GM12873 (cell line): Measurements from ENCODE around the gene SMIM22.

ENCODE experiments used
- TF ChIP-seq, protein P1 (sequence below): IDR thresholded peaks from 2 replicates; pipeline ENCODE4 v1.5.1; 2012; ENCODE audit warnings: low read depth, mild to moderate bottlenecking, moderate library complexity, low read length, control low read depth; ENCODE audit not compliant: insufficient read depth; ENCODE audit errors: missing control alignments

SMIM22 gene

DNA sequence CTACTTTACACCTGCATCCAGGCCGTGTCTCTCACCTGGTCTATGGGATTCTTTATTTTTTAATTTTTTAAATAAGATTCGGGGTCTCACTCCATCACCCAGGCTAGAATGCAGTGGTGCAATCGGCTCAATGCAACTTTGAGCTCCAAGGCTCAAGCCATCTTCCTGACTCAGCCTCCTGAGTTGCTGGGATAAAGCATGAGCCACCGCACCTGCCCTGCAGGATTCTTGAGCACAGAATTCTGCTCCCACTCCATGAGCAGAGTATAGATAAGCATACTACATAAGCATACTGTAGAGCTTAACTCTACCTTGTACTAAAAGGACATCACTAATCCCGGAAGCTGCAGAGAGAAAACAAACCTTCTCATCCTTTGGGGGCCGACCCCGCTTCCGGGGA is 36.4 kb downstream of the SMIM22 start:
- TF ChIP-seq, protein P1, sequence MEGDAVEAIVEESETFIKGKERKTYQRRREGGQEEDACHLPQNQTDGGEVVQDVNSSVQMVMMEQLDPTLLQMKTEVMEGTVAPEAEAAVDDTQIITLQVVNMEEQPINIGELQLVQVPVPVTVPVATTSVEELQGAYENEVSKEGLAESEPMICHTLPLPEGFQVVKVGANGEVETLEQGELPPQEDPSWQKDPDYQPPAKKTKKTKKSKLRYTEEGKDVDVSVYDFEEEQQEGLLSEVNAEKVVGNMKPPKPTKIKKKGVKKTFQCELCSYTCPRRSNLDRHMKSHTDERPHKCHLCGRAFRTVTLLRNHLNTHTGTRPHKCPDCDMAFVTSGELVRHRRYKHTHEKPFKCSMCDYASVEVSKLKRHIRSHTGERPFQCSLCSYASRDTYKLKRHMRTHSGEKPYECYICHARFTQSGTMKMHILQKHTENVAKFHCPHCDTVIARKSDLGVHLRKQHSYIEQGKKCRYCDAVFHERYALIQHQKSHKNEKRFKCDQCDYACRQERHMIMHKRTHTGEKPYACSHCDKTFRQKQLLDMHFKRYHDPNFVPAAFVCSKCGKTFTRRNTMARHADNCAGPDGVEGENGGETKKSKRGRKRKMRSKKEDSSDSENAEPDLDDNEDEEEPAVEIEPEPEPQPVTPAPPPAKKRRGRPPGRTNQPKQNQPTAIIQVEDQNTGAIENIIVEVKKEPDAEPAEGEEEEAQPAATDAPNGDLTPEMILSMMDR, result no peak

DNA sequence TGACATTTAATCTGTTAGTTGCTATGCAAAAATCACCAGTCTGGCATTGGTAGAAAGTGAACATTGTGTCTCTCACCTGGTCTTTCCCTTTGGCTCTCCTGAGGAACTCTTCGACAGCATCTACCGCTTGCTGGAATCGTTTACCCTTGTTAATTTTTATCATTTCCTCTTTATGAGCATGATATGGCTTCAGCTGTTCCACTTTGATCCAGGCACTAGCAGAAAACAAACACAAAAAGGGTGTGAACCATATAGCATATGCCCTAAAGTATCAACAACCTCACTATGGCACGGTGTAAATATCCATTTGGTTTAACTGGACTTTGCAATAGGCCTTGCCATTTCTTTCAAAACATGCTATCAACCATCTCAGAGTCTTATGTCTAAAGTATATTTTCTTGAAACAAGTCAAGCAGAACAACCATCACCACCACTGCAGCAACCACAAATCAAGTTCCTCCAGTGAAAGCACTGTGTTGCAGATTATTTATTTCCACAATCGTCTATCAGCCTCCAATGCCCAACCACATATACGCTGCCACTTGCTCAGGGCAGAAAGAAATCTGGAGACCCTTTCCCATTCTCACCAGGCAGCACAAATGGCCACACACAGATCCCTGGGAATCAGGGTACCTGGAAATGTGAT is 37.7 kb downstream of the SMIM22 start:
- TF ChIP-seq, protein P1, result no peak

GRCh38 chr16:4833584-4833983 is 38.4 kb downstream of the SMIM22 start:
- TF ChIP-seq, protein P1, result no peak

- TF ChIP-seq, protein P1, result no peak
Measured at GRCh38 chr16:4836727-4837126, 41.6 kb downstream of the SMIM22 start.

- TF ChIP-seq, protein P1, result no peak
Measured at GRCh38 chr16:4837733-4838501, 42.7 kb downstream of the SMIM22 start.

GRCh38 chr16:4839942-4840341 is 44.8 kb downstream of the SMIM22 start:
- TF ChIP-seq, protein P1, result peak; percentile 10

GRCh38 chr16:4840984-4841383 is 45.8 kb downstream of the SMIM22 start:
- TF ChIP-seq, protein P1, result no peak
